ENCODE measurements around the gene ALX4. TPM values are rescaled to one million over a fixed set of nuclear protein-coding genes. Genes with fewer than 3 reads are reported as not detected.

The ALX4 gene
- total and polyA plus RNA-seq, 9 of the 15 experiments (the other 6 are each of a cell fraction or from before 2014, with no cell fraction given): 0.07 to 1.2 (median 0.33) TPM

GRCh38 chr11:44333271-44334218 is 23.6 kb upstream of the ALX4 start (continued):
- TF ChIP-seq MGA (IDR thresholded peaks at IDR 0.05): peak; percentile 31; the same call in 1 of the 2 replicates
- peak; percentile 36 for TF ChIP-seq RBM25 (IDR thresholded peaks at IDR 0.05; ENCODE audit: low read depth, low read length, severe bottlenecking)
- peak; percentile 82 for TF ChIP-seq HDAC3 (IDR thresholded peaks at IDR 0.05; ENCODE audit: borderline replicate concordance, partially characterized antibody)
- TF ChIP-seq FOXK2 (conservative IDR thresholded peaks at IDR 0.05 in 1 of 2, IDR thresholded peaks at IDR 0.05 in 1 of 2; ENCODE audit: low read depth in 2 of 2): peak in 1 of 2 experiments; percentile 23; a peak in 2 of 4 replicates
- TF ChIP-seq EP400 (IDR thresholded peaks at IDR 0.05): peak; percentile 75
- no peak for TF ChIP-seq POLR2A (conservative IDR thresholded peaks at IDR 0.05)
- no peak for TF ChIP-seq FOXP4 (CRISPR knock-in tag; IDR thresholded peaks at IDR 0.05; ENCODE audit: borderline replicate concordance)
- peak; percentile 67 to 71 for TF ChIP-seq KDM1A (IDR thresholded peaks at IDR 0.05)
- peak; percentile 67 for TF ChIP-seq NFE2 (IDR thresholded peaks at IDR 0.05; ENCODE audit: low read depth)
- peak; percentile 80 for TF ChIP-seq CTBP1 (IDR thresholded peaks at IDR 0.05; ENCODE audit: borderline replicate concordance)
- TF ChIP-seq NFIC (IDR thresholded peaks at IDR 0.05): peak; percentile 73
- no peak for TF ChIP-seq SMAD1 (IDR thresholded peaks at IDR 0.05; ENCODE audit: low read depth, low read length, partially characterized antibody)
- peak; percentile 48 for TF ChIP-seq SMARCB1 (IDR thresholded peaks at IDR 0.05; ENCODE audit: insufficient read length, low read depth)
- peak; percentile 58 for TF ChIP-seq BCOR (IDR thresholded peaks at IDR 0.05)
